Liver (tissue), 9 donors: ENCODE measurements around the gene OFD1. TPM values are rescaled to one million over a fixed set of nuclear protein-coding genes. Genes with fewer than 3 reads are reported as not detected.

Experiments used
- DNase-seq: peaks from one replicate; pipeline ENCODE4 v3.0.0-alpha.2; 2017; ENCODE audit warnings: low spot score
- H3K27ac ChIP-seq, 2 donors: one replicate each; pipeline ENCODE4 v1.7.0; 2013; ENCODE audit warnings: inconsistent platforms in 2 of 2, low read length in 2 of 2, control low read depth in 1 of 2, low read depth in 1 of 2, mild to moderate bottlenecking in 1 of 2
- H3K27me3 ChIP-seq, 4 donors: one replicate each; pipeline versions ENCODE4 v1.6.1 to v1.7.0; 2013; ENCODE audit warnings: low read length in 3 of 4, inconsistent platforms in 1 of 4, mild to moderate bottlenecking in 1 of 4, moderate library complexity in 1 of 4; ENCODE audit not compliant: control insufficient read depth in 4 of 4, insufficient read depth in 4 of 4
- H3K36me3 ChIP-seq, 4 donors: one replicate each; pipeline versions ENCODE4 v1.6.1 to v1.7.0; 2013; ENCODE audit warnings: low read length in 3 of 4, mild to moderate bottlenecking in 3 of 4, low read depth in 1 of 4, moderate library complexity in 1 of 4; ENCODE audit not compliant: control insufficient read depth in 4 of 4, insufficient read depth in 3 of 4
- H3K4me1 ChIP-seq, 4 donors: one replicate each; pipeline versions ENCODE4 v1.6.1 to v1.7.0; 2013; ENCODE audit warnings: low read length in 3 of 4, mild to moderate bottlenecking in 3 of 4, moderate library complexity in 1 of 4; ENCODE audit not compliant: control insufficient read depth in 4 of 4, insufficient read depth in 4 of 4
- H3K4me3 ChIP-seq, 3 donors: one replicate each; pipeline versions ENCODE4 v1.6.1 to v1.7.0; 2013; ENCODE audit warnings: low read length in 3 of 3, control low read depth in 1 of 3, low read depth in 1 of 3, mild to moderate bottlenecking in 1 of 3
- H3K9ac ChIP-seq, 2 donors: one replicate each; pipeline ENCODE4 v1.7.0; 2013; ENCODE audit warnings: low read length in 2 of 2, mild to moderate bottlenecking in 2 of 2, moderate library complexity in 2 of 2, control low read depth in 1 of 2, low read depth in 1 of 2
- H3K9me3 ChIP-seq, 4 donors: one replicate each; pipeline versions ENCODE4 v1.6.1 to v1.7.0; 2013; ENCODE audit warnings: low read length in 3 of 4; ENCODE audit not compliant: control insufficient read depth in 4 of 4
- CTCF ChIP-seq: fragments of 150-350 bp; IDR thresholded peaks from 2 replicates; pipeline ENCODE4 v1.5.1; 2017; ENCODE audit warnings: improper control_type of control experiment, low read depth, low read length; ENCODE audit not compliant: missing input control
- FOXA1 ChIP-seq: IDR thresholded peaks from 2 replicates; pipeline ENCODE4 v1.6.1; 2016; ENCODE audit warnings: antibody characterized with exemption
- FOXA2 ChIP-seq: IDR thresholded peaks from 2 replicates; pipeline ENCODE4 v1.6.1; 2016; ENCODE audit warnings: antibody characterized with exemption
- GABPA ChIP-seq, 2 donors: IDR thresholded peaks in 1 of 2; conservative IDR thresholded peaks in 1 of 2; 2 replicates each; pipeline ENCODE4 v1.6.1; 2016; ENCODE audit warnings: antibody characterized with exemption in 2 of 2, mild to moderate bottlenecking in 1 of 2, moderate library complexity in 1 of 2
- HNF4A ChIP-seq, 2 donors: conservative IDR thresholded peaks; 2 replicates each; pipeline ENCODE4 v1.6.1; 2016; ENCODE audit warnings: antibody characterized with exemption in 2 of 2, mild to moderate bottlenecking in 2 of 2
- HNF4G ChIP-seq: IDR thresholded peaks from 2 replicates; pipeline ENCODE4 v1.6.1; 2016; ENCODE audit warnings: antibody characterized with exemption
- JUND ChIP-seq, 2 donors: IDR thresholded peaks; 2 replicates each; pipeline ENCODE4 v1.6.1; 2016; ENCODE audit warnings: antibody characterized with exemption in 2 of 2
- NR2F2 ChIP-seq: IDR thresholded peaks from 2 replicates; pipeline ENCODE4 v1.6.1; 2016; ENCODE audit warnings: antibody characterized with exemption
- RAD21 ChIP-seq, 2 donors: IDR thresholded peaks; 2 replicates each; pipeline ENCODE4 v1.6.1; 2016; ENCODE audit warnings: antibody characterized with exemption in 2 of 2, mild to moderate bottlenecking in 2 of 2
- REST ChIP-seq: IDR thresholded peaks from 2 replicates; pipeline ENCODE4 v1.6.1; 2016; ENCODE audit warnings: antibody characterized with exemption, mild to moderate bottlenecking
- RXRA ChIP-seq, 2 donors: IDR thresholded peaks; 2 replicates each; pipeline ENCODE4 v1.6.1; 2017 to 2018; ENCODE audit warnings: antibody characterized with exemption in 2 of 2, mild to moderate bottlenecking in 1 of 2
- SP1 ChIP-seq: IDR thresholded peaks from 2 replicates; pipeline ENCODE4 v1.6.1; 2018; ENCODE audit warnings: antibody characterized with exemption, mild to moderate bottlenecking
- TAF1 ChIP-seq: conservative IDR thresholded peaks from 2 replicates; pipeline ENCODE4 v1.6.1; 2016; ENCODE audit warnings: antibody characterized with exemption, mild to moderate bottlenecking
- YY1 ChIP-seq: IDR thresholded peaks from 2 replicates; pipeline ENCODE4 v1.6.1; 2016; ENCODE audit warnings: antibody characterized with exemption, mild to moderate bottlenecking
- ZBTB33 ChIP-seq: IDR thresholded peaks from 2 replicates; pipeline ENCODE4 v1.6.1; 2016; ENCODE audit warnings: antibody characterized with exemption
- WGBS: extraction: QIAGEN DNeasy Blood & Tissue Kit; methylation state at CpG from one replicate; pipeline ENCODE4 v1.1.7; 2013; 5-methylcytosine and 5-hydroxymethylcytosine counted together
- polyA plus RNA-seq, 2 donors: library from polyadenylated mRNA; stranded (reverse) in 1 of 2; unstranded in 1 of 2; fragments of 200-250 nt in 1 of 2; fragments of >200 nt in 1 of 2; fragmentation: Nextera tagmentation in 1 of 2; extraction: Ambion mirVana in 1 of 2; gene quantifications; one replicate each; pipeline versions ENCODE4 v1.2.1 to v1.2.3, GENCODE V29; 2013 to 2015
- total RNA-seq, 2 donors: library from RNA; depleted of rRNA; stranded (reverse); fragments of >200 nt; gene quantifications; one replicate each; pipeline ENCODE4 v1.2.3, GENCODE V29; 2014
- donor health status: healthy.
- donor health status: healthy.
- donor health status: healthy.
- donor health status: healthy.
- donor health status: healthy.

The OFD1 gene
- total and polyA plus RNA-seq, 4 donors: 2.9 to 15.7 (median 9.6) TPM

- peaks cover 0 to 2% (median 0%) of the 10 kb centered on the region in 4 donors for H3K4me1 ChIP-seq
- no peak overlapping the region for H3K27ac ChIP-seq
- 90% methylated on average over 3 of the region's 3 CpGs for WGBS
- H3K9ac ChIP-seq: no peak overlapping the region
- H3K9me3 ChIP-seq: no peaks in the 10 kb centered on the region
- H3K27me3 ChIP-seq: no peaks in the 10 kb centered on the region
- H3K4me3 ChIP-seq: no peak overlapping the region
- H3K36me3 ChIP-seq: peaks cover 0 to 2% (median 0%) of the 10 kb centered on the region in 4 donors
- no peak for TF ChIP-seq GABPA (IDR thresholded peaks at IDR 0.05 in 1 of 2, conservative IDR thresholded peaks at IDR 0.05 in 1 of 2)
- no peak for TF ChIP-seq FOXA1
- no peak for TF ChIP-seq FOXA2
- TF ChIP-seq RAD21 (IDR thresholded peaks at IDR 0.05): no peak
- TF ChIP-seq REST: no peak
- no peak for DNase-seq
These were observed 31.4 kb upstream of the OFD1 start for GRCh38 chrX:13703135-13703534.

- H3K4me3 ChIP-seq: no peak overlapping the region
- no peaks in the 10 kb centered on the region for H3K27me3 ChIP-seq
- TF ChIP-seq FOXA1: no peak
- no peak for TF ChIP-seq YY1
- TF ChIP-seq TAF1: no peak
- TF ChIP-seq ZBTB33: no peak
- TF ChIP-seq FOXA2: no peak
- no peak for TF ChIP-seq RXRA (IDR thresholded peaks at IDR 0.05)
- TF ChIP-seq RAD21 (IDR thresholded peaks at IDR 0.05): no peak
- no peak for TF ChIP-seq NR2F2
- no peak for TF ChIP-seq CTCF
- no peak for TF ChIP-seq SP1
- no peak for TF ChIP-seq JUND (IDR thresholded peaks at IDR 0.05)
- TF ChIP-seq HNF4G: no peak
- TF ChIP-seq GABPA (IDR thresholded peaks at IDR 0.05 in 1 of 2, conservative IDR thresholded peaks at IDR 0.05 in 1 of 2): no peak
- TF ChIP-seq HNF4A (conservative IDR thresholded peaks at IDR 0.05): no peak
- peaks cover 0 to 2% (median 0%) of the 10 kb centered on the region in 4 donors for H3K4me1 ChIP-seq
- H3K27ac ChIP-seq: no peak overlapping the region
- no peak for DNase-seq
- H3K9me3 ChIP-seq: no peaks in the 10 kb centered on the region
- peaks cover 0 to 2% (median under 1%) of the 10 kb centered on the region in 4 donors for H3K36me3 ChIP-seq
- no peak overlapping the region for H3K9ac ChIP-seq
- WGBS: 79% methylated on average over 3 of the region's 3 CpGs
These were observed 31.0 kb upstream of the OFD1 start for GRCh38 chrX:13703589-13703988.
